ENCODE results near the gene XXYLT1. TPM values are rescaled to one million over a fixed set of nuclear protein-coding genes. Genes with fewer than 3 reads are reported as not detected.
A peak's percentile ranks its signal among the peaks of the same experiment; 100 is the strongest.

The XXYLT1 gene
- total and polyA plus RNA-seq, 12 donors = 2.2 to 7.2 (median 3.6) TPM

- intact Hi-C loops (cut with DNase I) = no loop called here
- DNase-seq (no peak), ATAC-seq (no peak)
- 84 to 85% methylated on average over 8 of the region's 8 CpGs for WGBS, 2 donors
- no peak for TF ChIP-seq CTCF (IDR thresholded peaks at IDR 0.05)
- Histone ChIP-seq H3K27me3 (no peaks in the 10 kb centered on the region), H3K9me3 (no peaks in the 10 kb centered on the region), H3K4me3 (no peak overlapping the region), H3K27ac (no peak overlapping the region), H3K36me3 (peaks cover 0 to 99% (median 29%) of the 10 kb centered on the region in 9 donors), H3K4me1 (no peaks in the 10 kb centered on the region)
Observed at GRCh38 chr3:195282961-195283360, 12.0 kb upstream of the XXYLT1 start.

GRCh38 chr3:195274259-195274966, 3.5 kb upstream of the XXYLT1 start:
- Histone ChIP-seq H3K36me3 (peaks cover 0 to 41% (median 0%) of the 10 kb centered on the region in 9 donors), H3K27ac (no peak overlapping the region), H3K4me1 (peaks cover 7 to 18% (median 18%) of the 10 kb centered on the region in 9 donors), H3K27me3 (no peaks in the 10 kb centered on the region), H3K9me3 (no peaks in the 10 kb centered on the region), H3K4me3 (no peak overlapping the region)
- intact Hi-C loops (cut with DNase I) = loop anchor here in 4 of 10 donors (1.0 to 5.0 kb wide), 3 partner anchors 168 to 248 kb away; partner anchors contain the start of gene ACAP2 (in 1 of the 4)
- whole genome bisulfite sequencing, 2 donors = 25 to 34% methylated on average over 1 of the region's 1 CpG
- DNase-seq (no peak), ATAC-seq (no peak)
- no peak for TF ChIP-seq CTCF (IDR thresholded peaks at IDR 0.05)

- peaks cover 8 to 28% (median 23%) of the 10 kb centered on the region in 9 donors for H3K4me1 ChIP-seq
- peak; percentile 81 to 95 (median 91) for ATAC-seq
- H3K36me3 ChIP-seq = peaks cover 0 to 13% (median 0%) of the 10 kb centered on the region in 9 donors
- H3K4me3 ChIP-seq = peak overlapping the region; percentile 70 to 98 (median 82)
- peak overlapping the region; percentile 73 to 95 (median 92) for H3K27ac ChIP-seq
- peak; percentile 92 to 98 (median 96) for TF ChIP-seq CTCF (IDR thresholded peaks at IDR 0.05)
- no peaks in the 10 kb centered on the region for H3K9me3 ChIP-seq
- intact Hi-C loops (cut with DNase I) = loop anchor here (1.0 to 5.0 kb wide), 4 partner anchors 171 to 251 kb away; partner anchors contain the start of gene ACAP2 (in 1 of the 10)
- H3K27me3 ChIP-seq = no peaks in the 10 kb centered on the region
- WGBS, 2 donors = 1 to 2% methylated on average over 30 of the region's 30 CpGs
- peak; percentile 85 to 90 for DNase-seq
Observed at GRCh38 chr3:195271410-195272243, 668 bp upstream of the XXYLT1 start.
